Right lobe of liver (tissue), 4 donors: ENCODE results near the gene PLXNB2.

Source experiments
- POLR2A ChIP-seq: fragments of 450-650 bp; IDR thresholded peaks from one replicate; pipeline ENCODE4 v1.6.1; 2017; ENCODE audit warnings: antibody characterized with exemption, mild to moderate bottlenecking
- TF ChIP-seq, protein P1 (sequence below), 4 donors: fragments of 200-600 bp in 3 of 4; fragments of 450-650 bp in 1 of 4; IDR thresholded peaks; one replicate each; pipeline versions ENCODE4 v1.5.1 to v1.8.0; 2016 to 2022; ENCODE audit warnings: antibody characterized with exemption in 4 of 4, mild to moderate bottlenecking in 2 of 4
- donor health status: DM: no; HTN: no; CAD: no.
- donor health status: DM: no; HTN: no; CAD: no.
- donor health status: DM: no; HTN: yes; CAD: no.

DNA sequence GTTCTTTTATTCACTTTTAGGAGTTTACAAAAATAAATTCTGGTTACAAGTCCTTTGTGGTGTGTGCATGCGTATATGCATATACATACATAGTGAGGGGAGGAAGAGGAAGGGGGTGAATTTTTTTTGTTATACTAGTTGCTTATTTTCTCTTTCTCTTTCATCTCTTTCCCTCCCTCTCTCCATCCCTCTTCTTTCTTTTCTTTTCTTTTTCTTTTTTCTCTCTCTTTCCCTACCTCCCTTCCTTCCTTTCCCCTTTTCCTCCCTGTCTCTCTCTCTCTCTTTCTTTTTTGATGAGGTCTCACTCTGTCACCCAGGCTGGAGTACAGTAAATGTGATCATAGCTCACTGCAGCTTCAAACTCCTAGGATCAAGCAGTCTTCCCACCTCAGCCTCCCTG is 49.8 kb upstream of the PLXNB2 start:
- no peak for TF ChIP-seq POLR2A
- TF ChIP-seq, protein P1, sequence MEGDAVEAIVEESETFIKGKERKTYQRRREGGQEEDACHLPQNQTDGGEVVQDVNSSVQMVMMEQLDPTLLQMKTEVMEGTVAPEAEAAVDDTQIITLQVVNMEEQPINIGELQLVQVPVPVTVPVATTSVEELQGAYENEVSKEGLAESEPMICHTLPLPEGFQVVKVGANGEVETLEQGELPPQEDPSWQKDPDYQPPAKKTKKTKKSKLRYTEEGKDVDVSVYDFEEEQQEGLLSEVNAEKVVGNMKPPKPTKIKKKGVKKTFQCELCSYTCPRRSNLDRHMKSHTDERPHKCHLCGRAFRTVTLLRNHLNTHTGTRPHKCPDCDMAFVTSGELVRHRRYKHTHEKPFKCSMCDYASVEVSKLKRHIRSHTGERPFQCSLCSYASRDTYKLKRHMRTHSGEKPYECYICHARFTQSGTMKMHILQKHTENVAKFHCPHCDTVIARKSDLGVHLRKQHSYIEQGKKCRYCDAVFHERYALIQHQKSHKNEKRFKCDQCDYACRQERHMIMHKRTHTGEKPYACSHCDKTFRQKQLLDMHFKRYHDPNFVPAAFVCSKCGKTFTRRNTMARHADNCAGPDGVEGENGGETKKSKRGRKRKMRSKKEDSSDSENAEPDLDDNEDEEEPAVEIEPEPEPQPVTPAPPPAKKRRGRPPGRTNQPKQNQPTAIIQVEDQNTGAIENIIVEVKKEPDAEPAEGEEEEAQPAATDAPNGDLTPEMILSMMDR (IDR thresholded peaks at IDR 0.05) = no peak
